Osteocyte (in vitro differentiated cells): Measurements from ENCODE around the gene RNF19B. TPM values are rescaled to one million over a fixed set of nuclear protein-coding genes. Genes with fewer than 3 reads are reported as not detected.
"Not testable (repeated sequence)": the region's sequence is repeated elsewhere in the genome, so short reads cannot be mapped to it uniquely, and the experiment has no call there.

Experiments
- DNase-seq: peaks from one replicate; pipeline ENCODE4 v3.0.0; 2021; ENCODE audit warnings: mixed read lengths; ENCODE audit not compliant: unreplicated experiment; ENCODE audit errors: extremely low spot score
- H3K27ac Mint-ChIP-seq: one replicate; pipeline ENCODE4 v1.8.0; 2021; ENCODE audit warnings: mild to moderate bottlenecking, mixed read lengths; ENCODE audit not compliant: unreplicated experiment
- H3K27me3 Mint-ChIP-seq: one replicate; pipeline ENCODE4 v1.8.0; 2021; ENCODE audit warnings: mixed read lengths; ENCODE audit not compliant: unreplicated experiment
- H3K36me3 Mint-ChIP-seq: one replicate; pipeline ENCODE4 v1.8.0; 2021; ENCODE audit warnings: mixed read lengths; ENCODE audit not compliant: unreplicated experiment
- H3K4me1 Mint-ChIP-seq: one replicate; pipeline ENCODE4 v1.8.0; 2021; ENCODE audit warnings: mixed read lengths; ENCODE audit not compliant: unreplicated experiment
- H3K4me3 Mint-ChIP-seq: one replicate; pipeline ENCODE4 v1.8.0; 2021; ENCODE audit warnings: mild to moderate bottlenecking, moderate library complexity, mixed read lengths; ENCODE audit not compliant: unreplicated experiment
- H3K9me3 Mint-ChIP-seq: one replicate; pipeline ENCODE4 v1.8.0; 2021; ENCODE audit warnings: mixed read lengths; ENCODE audit not compliant: unreplicated experiment
- total RNA-seq: library from RNA; stranded (reverse); gene quantifications from 2 replicates; pipeline ENCODE4 v1.2.1, GENCODE V29; 2021
- TF ChIP-seq, protein P1 (sequence below): fragments of 200-600 bp; sonication (generic); IDR thresholded peaks from 2 replicates; pipeline ENCODE4 v1.5.0; 2021; ENCODE audit warnings: antibody characterized with exemption, mild to moderate bottlenecking, moderate library complexity

Gene RNF19B
- total RNA-seq, 1 donor from 2014 or later = 12.6 TPM

DNA sequence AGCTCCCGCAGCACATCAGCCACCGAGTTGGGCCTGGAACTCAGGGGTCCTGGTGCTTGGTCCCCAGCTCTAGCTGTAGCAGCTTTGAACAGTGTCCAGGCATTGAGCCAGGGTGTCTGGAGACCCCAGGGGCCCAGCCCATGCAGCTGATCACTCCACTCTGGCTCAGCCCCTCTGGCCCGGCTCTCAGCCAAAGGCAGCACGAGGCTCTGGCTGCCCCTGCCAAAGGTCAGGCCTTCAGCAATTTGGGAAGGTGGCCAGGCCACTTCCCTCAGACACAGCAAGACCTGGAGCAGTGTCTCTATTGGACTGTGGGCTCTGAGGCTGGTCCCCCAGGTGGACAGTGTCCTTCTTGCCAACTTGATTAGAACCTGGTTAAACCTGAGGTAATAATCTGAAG lies 34.4 kb upstream of the RNF19B start:
- Mint-ChIP-seq H3K9me3 (no peaks in the 10 kb centered on the region), H3K27ac (no peak overlapping the region), H3K27me3 (no peaks in the 10 kb centered on the region), H3K36me3 (no peaks in the 10 kb centered on the region), H3K4me1 (peaks cover 9% of the 10 kb centered on the region), H3K4me3 (no peak overlapping the region)
- TF ChIP-seq, protein P1, sequence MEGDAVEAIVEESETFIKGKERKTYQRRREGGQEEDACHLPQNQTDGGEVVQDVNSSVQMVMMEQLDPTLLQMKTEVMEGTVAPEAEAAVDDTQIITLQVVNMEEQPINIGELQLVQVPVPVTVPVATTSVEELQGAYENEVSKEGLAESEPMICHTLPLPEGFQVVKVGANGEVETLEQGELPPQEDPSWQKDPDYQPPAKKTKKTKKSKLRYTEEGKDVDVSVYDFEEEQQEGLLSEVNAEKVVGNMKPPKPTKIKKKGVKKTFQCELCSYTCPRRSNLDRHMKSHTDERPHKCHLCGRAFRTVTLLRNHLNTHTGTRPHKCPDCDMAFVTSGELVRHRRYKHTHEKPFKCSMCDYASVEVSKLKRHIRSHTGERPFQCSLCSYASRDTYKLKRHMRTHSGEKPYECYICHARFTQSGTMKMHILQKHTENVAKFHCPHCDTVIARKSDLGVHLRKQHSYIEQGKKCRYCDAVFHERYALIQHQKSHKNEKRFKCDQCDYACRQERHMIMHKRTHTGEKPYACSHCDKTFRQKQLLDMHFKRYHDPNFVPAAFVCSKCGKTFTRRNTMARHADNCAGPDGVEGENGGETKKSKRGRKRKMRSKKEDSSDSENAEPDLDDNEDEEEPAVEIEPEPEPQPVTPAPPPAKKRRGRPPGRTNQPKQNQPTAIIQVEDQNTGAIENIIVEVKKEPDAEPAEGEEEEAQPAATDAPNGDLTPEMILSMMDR = no peak
- no peak for DNase-seq

DNA sequence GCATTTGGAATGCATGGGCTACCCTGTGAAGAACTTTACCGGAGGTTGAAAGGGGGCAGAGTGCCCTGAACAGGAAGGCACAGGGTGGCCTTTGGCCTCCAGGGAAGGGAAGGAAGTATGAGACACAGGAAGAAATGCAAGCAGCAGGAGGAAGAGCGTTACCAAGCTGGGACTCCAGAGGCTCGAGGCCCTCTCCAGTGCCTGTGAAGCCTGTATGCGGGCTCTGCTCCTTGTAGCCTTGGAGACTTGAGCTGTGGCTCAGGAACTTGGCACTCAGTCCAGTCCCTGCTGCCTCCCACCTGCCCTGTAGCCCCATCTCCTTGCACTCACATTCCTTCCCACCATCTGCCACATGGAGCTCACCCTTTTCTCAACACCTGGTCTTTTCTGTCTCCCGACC lies 33.5 kb upstream of the RNF19B start:
- Mint-ChIP-seq H3K27me3 (no peaks in the 10 kb centered on the region), H3K9me3 (no peaks in the 10 kb centered on the region), H3K4me1 (peaks cover 13% of the 10 kb centered on the region), H3K4me3 (no peak overlapping the region), H3K27ac (no peak overlapping the region), H3K36me3 (no peaks in the 10 kb centered on the region)
- TF ChIP-seq, protein P1 = no peak
- no peak for DNase-seq

DNA sequence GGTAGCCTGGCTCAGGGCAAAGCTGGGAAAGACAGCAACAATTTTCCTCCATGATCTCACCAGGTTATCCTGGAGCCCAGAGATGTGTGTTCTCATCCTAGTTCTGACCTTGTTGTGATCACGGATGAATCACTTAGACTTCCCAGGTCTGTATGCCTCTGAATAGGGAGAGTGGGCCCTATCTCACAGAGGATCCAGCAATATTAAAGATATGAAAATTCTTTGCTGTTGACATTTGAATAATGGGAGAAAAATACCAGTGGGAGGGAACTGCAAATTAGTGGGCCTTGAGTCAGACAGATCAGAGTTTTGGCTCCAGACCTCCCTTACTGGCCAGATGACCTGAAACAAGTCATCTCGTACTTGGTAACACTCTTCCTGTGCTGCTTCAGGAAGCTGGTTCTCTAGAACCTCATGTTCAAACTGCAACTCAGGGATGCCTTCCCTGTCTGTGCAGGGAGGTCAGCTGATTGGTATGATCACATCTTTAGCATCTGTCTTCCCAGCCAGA lies 32.8 kb upstream of the RNF19B start:
- TF ChIP-seq, protein P1 = no peak
- no peaks in the 10 kb centered on the region for H3K36me3 Mint-ChIP-seq

DNA sequence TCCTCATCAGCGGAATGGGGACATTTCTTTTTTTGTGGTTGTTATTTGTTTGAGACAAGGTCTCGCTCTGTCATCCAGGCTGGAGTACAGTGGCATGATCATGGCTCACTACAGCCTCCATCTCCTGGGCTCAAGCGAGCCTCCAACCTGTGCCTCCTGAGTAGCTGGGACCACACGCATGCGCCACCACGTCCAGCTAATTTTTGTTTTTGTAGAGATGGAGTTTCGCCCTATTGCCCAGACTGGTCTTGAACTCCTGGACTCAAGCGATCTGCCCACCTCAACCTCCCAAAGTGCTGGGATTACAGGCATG lies 28.7 kb upstream of the RNF19B start:
- Mint-ChIP-seq H3K4me1 (peaks cover 54% of the 10 kb centered on the region), H3K27ac (peak overlapping the region; percentile 91)
- H3K9me3 Mint-ChIP-seq, H3K4me3 Mint-ChIP-seq, H3K36me3 Mint-ChIP-seq, DNase-seq, H3K27me3 Mint-ChIP-seq: not testable (repeated sequence)

More for the DNA sequence above, 32.8 kb upstream of the RNF19B start:
- H3K27ac Mint-ChIP-seq = no peak overlapping the region
- H3K27me3 Mint-ChIP-seq = no peaks in the 10 kb centered on the region
- no peak for DNase-seq
- peaks cover 19% of the 10 kb centered on the region for H3K4me1 Mint-ChIP-seq
- H3K4me3 Mint-ChIP-seq = no peak overlapping the region
- no peaks in the 10 kb centered on the region for H3K9me3 Mint-ChIP-seq

DNA sequence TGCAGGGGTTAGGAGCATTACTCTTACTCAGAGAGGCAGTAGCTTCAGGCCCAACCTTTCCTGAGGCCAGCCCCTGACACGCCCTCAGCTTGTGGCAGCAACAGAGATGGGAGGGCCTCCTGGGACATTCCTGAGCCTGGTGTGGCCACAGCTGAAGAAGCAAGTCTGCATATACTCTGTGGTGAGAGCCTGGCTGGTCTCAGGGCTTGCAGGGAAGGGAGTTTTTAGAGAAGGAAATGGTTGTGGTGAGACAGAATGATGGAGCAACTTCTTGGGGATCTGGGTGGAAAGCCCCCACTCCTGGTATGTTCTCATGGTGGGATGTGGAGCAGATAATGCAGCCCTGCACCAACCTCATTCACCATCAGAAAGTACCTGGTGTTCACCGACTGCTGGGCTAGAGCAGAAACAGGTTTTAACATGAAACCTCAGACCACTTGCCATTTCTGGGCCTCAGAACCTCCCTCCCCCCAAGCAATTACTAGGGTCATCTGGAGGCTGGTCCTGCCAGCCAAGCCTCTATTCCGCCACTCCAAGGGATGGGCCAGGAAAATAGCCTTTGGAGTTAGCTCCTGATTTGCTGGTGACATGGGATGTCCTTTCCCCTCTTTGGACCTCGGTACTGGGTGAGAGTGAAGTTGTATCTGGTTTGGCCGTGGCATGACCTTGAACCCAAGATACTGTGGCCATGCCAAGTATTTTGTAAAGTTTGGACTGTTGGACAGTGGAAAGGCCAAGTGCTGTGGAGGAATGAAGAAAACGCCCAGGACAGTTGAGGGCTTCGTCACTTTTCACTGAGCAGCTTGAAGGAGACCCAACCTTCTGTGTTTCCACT lies 28.1 kb upstream of the RNF19B start:
- H3K4me3 Mint-ChIP-seq = peak overlapping the region; percentile 15
- no peaks in the 10 kb centered on the region for H3K36me3 Mint-ChIP-seq
- H3K4me1 Mint-ChIP-seq = peaks cover 54% of the 10 kb centered on the region

More for the DNA sequence above, 28.1 kb upstream of the RNF19B start:
- no peaks in the 10 kb centered on the region for H3K9me3 Mint-ChIP-seq
- TF ChIP-seq, protein P1 = no peak
- peak overlapping the region; percentile 91 for H3K27ac Mint-ChIP-seq
- H3K27me3 Mint-ChIP-seq = no peaks in the 10 kb centered on the region
- DNase-seq = peak; percentile 92
